HG03196 (cell line): Measurements from ENCODE around the gene MBLAC1.
"Not testable (repeated sequence)": the region's sequence is repeated elsewhere in the genome, so short reads cannot be mapped to it uniquely, and the experiment has no call there.

Source experiments
- ATAC-seq: cut with Tn5 transposase; IDR thresholded peaks from one replicate; pipeline ENCODE4 v1.9.1; 2021; ENCODE audit not compliant: unreplicated experiment

MBLAC1 gene

DNA sequence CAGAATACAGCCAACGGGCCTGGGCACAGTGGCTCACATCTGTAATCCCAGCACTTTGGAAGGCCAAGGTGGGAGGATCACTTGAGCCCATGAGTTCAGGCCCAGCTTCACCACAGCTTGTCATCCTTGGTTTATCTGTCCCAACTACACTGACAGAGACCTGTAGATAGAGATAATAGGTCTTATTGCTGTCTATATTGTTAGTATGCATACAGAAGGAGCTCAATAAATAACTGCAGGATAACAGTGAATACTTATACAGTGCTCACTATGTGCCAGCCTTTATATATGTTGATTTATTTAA lies 6.1 kb upstream of the MBLAC1 start:
- ATAC-seq, result no peak

DNA sequence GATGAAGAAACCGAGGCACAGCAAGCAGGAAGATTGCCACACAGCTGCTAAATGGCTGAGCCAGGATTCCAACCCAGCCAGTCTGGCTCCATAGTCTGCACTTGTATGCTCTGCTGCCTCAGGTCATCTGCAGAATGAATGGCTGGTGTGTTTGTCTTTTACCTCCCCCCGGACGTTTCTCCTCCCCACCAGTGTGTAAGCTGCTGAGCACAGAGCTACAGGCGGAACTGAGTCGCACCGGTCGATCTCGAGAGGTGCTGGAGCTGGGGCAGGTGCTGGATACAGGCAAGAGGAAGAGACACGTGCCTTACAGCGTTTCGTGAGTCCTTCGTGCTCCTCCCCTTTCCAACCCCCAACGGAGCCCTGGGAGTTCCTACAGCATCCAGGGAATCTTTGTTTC lies 4.7 kb upstream of the MBLAC1 start:
- ATAC-seq, result no peak

DNA sequence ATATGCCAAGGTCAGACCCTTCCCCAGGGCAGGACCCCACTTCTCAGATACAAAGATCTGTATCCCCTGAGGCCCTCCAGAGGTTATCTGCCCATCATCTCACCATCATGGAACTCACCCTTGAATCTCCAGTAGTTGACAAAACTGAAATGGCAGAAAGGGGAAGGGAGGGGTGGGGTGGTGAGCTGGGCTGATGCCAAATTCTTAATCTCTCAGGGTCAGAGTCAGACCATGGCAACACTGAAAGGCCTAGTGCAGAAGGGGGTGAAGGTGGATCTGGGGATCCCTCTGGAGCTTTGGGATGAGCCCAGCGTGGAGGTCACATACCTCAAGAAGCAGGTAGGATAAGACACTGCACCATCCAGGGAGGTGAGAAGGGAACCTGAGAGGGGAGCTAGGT lies 4.2 kb upstream of the MBLAC1 start:
- ATAC-seq, result no peak

DNA sequence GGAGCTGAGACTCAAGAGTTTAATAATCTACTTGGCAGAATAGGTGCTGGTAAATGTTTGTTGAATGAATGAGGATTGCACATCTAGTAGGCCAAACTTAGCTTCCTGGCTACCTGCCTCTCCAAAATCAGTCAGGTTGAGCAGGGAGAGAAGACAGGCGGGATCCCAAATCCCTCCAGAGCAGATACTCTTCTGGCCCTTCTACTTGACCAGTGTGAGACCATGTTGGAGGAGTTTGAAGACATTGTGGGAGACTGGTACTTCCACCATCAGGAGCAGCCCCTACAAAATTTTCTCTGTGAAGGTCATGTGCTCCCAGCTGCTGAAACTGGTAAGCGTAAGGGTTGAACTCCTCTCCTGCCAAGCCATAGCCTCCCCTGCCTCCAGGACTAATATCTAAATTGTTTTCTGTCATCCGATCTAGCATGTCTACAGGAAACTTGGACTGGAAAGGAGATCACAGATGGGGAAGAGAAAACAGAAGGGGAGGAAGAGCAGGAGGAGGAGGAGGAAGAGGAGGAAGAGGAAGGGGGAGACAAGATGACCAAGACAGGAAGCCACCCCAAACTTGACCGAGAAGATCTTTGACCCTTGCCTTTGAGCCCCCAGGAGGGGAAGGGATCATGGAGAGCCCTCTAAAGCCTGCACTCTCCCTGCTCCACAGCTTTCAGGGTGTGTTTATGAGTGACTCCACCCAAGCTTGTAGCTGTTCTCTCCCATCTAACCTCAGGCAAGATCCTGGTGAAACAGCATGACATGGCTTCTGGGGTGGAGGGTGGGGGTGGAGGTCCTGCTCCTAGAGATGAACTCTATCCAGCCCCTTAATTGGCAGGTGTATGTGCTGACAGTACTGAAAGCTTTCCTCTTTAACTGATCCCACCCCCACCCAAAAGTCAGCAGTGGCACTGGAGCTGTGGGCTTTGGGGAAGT lies 2.2 kb upstream of the MBLAC1 start:
- no peak for ATAC-seq

DNA sequence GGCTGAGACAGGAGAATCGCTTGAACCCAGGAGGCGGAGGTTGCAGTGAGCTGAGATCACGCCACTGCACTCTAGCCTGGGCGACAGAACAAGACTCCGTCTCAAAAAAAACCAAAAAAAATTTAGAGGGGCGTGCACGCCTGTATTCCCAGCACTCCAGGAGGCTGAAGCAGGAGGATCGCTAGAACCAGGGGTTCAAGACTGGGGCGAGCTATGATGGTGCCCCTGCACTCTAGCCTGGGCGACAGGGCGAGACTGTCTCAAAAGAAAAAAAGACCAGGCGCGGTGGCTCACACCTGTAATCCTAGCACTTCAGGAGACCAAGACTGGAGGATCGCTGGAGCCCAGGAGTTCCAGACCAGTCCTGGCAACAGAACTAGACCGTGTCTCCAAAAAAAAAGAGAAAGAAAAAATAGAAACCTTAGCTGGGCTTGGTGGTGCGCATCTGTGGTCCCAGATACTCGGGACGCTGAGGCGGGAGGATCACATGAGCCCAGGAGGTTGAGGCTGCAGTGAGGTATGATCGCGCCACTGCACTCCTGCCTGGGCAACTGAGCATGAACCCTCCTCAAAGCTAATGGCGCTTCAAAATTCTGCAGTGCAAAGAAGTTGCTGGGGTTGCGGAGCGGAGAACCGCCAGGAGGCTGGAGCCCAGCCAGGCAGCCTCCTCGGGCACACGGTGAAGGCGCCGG lies 382 bp upstream of the MBLAC1 start:
- ATAC-seq, result no peak

DNA sequence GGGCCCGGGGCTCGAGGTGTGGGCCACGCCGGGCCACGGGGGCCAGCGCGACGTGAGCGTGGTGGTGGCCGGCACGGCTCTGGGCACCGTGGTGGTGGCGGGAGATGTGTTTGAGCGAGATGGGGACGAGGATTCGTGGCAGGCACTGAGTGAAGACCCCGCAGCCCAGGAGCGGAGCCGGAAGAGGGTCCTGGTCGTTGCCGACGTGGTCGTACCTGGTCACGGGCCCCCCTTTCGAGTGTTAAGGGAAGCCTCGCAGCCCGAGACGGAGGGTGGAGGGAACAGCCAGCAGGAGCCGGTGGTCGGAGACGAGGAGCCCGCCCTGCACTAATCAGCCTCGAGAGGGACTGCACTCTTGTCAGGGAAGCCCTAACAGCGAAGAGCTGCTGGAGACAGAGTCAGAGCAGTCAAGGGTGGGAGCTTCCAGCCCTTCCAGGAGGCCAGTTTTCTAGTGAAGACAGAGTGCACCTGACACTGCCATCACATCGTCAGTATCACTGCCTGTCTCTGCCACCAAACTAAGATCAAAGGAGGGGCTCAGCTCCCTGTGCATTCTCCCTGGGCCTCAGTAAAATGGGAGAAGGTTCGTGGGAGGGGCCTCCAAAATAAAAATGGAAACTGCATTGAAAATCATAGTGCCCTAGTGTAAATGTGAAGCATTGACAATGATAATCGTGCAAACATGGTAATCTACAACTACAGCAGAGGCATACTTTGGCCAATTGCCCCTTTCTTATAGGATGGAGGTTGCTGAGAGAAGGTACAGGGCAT lies 1.3 kb downstream of the MBLAC1 start:
- no peak for ATAC-seq

DNA sequence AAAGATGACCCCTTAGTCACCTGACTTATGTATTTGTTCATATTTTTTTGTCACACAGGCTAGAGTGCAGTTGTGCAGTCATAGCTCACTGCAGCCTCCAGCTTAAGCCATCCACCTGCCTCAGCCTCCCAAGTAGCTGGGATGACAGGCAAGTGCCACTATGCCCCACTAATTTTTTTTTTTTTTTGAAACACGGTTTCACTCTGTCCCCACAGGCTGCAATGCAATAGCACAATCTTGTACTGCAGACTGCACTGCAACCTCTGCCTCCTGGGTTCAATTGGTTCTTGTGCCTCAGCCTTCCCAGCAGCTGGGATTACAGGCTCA lies 1.8 kb downstream of the MBLAC1 start:
- ATAC-seq, result no peak

DNA sequence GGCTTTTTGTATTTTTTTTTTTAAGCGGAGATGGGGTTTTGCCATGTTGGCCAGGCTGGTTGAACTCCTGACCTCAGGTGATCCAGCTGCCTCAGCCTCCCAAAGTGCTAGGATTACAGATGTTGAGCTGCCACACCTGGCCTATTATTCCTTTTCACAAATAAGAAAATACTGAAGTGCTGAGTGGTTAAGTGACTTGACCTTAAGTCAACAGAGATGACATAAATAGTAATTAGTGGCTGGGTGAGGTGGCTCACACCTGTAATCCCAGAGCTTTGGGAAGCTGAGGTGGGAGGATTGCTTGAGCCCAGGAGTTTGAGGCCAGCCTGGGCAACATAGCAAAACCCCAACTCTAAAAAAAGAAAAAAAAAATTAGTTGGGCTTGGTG lies 3.4 kb downstream of the MBLAC1 start:
- ATAC-seq, result not testable (repeated sequence)

DNA sequence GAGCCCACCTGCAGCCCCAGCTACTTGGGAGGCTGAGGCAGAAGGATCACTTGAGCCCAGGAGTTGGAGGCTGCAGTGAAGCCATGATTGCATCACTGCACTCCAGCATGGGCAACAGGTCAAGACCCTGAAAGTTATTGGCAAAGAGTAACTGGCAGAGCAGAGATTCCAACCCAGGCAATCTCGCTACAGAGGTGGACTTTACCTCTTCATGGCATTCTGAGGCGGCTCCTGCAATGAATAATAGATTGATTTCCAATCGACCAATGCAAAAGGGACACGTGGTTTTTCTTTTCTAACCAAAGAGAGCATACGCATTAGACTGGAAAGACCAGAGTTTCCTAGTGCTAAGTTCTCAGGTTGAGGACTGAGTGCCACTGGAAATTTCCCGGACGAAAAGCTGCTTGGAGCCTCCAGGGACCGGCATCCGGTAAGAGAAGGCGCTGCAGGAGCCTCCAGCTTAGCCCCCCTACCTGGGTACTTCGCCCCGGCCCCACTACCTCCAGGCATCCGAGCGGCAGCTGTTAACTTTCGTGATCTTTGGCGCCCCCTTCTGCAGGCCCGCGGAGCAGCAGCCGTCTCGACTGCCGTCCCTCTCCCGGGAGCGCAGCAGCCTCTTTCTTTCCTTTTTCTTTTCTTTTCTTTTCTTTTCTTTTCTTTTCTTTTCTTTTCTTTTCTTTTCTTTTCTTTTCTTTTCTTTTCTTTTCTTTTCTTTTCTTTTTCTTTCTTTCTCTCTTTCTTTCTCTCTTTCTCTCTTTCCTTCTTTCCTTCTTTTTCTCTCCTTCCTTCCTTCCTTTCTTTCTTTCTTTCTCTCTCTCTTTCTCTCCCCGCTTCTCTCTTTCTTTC lies 4.1 kb downstream of the MBLAC1 start:
- ATAC-seq, result no peak

DNA sequence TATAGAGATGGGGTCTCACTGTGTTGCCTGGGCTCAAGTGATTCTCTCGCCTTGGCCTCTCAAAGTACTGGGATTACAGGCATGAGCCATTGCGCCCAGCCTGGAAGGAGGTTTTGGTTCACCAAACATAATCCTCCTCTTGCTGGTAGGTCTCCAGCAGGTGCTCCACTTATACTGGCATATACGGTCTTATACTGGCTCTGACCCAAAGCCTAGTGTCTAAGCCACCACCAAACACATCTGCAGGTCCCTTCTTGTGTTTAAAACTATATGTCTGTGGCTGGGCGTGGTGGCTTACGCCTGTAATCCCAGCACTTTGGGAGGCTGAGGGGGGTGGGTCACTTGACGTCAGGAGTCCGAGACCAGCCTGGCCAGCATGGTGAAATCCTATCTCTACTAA lies 5.4 kb downstream of the MBLAC1 start:
- ATAC-seq, result no peak

DNA sequence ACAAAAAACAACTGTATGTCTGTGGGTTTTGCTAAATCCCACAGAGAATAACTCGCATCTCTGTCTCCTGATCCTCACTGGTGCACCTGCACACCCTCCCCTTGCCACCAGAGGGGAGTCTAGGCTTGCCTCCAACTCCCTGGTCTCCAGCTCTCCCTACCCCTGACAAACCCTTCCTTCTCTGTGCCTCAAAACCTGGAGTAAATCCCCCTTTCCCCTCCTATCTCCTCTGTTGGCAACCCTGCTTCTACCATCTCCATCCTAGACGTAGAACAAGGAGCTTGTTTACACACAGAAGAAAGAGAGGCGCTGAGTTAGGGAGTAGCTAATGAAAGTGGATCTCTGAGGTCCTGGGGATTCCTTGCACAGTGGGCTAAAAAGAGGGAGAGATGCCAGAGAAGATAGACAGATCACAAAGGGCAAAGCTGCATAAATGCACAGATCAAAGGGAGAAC lies 6.0 kb downstream of the MBLAC1 start:
- ATAC-seq, result no peak

DNA sequence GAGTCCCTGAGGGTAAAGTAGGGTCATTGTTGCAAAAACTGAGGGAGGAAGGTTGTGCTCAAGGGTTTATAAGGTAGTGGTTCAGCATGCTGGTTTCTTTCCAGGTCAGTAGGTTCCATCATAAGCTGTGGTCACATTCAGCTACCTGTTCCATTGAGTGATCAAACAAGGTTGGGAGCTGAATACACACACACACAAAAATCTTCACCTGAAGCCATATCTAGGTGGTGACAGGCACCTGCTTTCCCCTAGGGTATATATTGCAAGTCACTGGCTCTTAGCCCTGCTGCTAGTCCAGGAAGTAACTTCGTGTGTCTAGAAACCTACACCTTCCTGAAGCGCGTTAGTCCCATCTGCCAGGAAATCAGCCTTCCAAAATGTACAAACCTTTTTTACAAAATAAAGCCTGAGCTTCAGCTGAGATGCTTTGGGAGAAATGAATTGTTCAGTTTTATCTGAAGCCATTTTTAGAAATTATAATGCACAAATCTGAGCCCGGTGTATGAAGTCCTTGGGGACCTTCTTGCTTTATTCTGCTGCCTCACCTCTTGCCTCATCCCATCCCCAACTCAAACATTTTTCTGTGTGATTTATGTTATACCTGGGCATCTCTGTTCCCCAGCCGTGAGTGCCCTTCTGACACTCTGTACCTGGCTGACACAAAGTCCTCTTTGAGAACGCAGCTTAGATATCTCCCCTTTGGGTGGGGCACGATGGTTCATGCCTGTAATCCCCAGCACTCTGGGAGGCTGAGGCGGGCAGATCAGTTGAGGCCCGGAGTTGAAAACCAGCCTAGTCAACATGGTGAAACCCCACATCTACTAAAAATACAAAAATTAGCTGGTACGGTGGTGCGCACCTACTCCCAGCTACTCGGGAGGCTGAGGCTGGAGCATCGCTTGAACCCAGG lies 11.3 kb downstream of the MBLAC1 start:
- no peak for ATAC-seq

DNA sequence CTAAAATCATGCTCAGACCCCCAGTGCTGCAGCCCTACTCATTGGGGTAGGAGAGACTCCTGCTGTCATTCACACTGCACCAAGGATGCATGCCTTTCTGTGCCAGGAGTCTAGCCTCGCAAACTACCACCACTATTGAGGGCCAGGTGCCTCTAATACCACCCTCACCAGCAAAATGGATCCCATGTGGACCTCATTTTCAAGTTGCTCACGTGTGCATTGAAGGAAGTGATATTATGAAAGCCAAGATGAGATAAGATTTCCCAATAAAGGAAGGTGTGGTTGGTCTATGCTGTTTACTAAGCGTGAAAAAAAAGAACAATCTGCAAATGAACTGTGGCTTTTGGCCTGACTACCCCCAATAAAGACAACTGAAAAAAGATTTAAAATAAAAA lies 14.8 kb downstream of the MBLAC1 start:
- ATAC-seq, result no peak

DNA sequence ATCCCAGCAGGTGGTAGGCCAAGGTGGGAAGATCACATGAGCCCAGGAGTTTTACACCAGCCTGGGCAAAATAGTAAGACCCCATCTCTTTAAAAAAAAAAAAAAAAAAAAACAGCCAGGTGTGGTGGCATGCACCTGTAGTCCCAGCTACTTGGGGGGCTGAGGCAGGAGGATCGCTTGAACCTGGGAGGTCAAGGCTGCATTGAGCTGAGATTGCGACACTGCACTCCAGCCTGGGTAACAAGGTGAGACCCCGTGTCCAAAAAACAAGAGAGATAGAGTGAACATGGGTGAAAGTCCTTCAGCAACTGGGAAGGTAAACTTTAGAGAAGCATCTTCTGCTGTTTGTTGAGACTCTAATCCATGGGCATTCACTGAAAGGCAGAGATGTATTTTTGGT lies 15.7 kb downstream of the MBLAC1 start:
- no peak for ATAC-seq

DNA sequence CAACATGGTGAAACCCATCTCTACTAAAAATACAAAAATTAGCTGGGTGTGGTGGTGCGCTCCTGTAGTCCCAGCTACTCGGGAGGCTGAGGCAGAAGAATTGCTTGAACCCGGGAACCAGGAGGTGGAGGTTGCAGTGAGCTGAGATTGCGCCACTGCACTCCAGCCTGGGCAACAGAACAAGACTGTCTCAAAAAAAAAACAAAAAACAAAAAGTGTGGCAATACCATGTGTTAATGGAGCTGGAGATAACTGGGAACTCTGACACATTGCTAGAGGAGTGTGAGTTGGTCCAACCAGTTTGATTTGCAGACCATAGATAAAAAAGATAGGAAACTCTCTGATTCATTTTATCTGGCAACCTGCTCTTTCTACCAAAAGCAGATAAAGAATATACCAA lies 19.6 kb downstream of the MBLAC1 start:
- ATAC-seq, result not testable (repeated sequence)

DNA sequence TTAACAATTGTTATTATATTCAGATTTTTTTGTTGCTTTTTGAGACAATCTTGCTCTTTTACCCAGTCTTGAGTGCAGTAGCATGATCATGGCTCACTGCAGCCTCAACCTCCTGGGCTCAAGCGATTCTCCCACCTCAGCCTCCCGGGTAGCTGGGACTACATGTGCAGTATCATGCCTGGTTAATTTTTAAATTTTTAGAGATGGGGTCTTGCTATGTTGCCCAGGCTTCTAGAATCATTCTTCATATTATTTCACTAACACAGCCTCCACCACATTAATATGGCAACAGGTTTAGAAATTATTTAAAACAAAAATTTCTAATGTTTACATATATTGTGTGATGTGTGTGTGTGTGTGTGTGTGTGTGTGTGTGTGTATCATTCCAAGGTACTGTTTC lies 20.5 kb downstream of the MBLAC1 start:
- ATAC-seq, result no peak

DNA sequence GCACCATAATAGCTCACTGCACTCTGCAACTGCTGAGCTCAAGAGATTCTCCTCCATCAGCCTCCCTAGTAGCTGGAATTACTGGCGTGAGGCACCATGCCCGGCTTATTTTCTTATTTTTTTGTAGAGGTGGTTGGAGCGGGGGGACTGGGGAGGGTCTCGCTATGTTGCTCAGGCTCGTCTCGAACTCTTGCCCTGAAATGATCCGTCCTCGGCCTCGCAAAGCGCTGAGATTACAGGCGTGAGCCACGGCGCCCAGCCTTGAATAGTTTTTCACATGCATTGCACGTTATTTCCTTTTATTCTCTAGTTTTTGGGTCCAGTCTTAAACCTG lies 21.4 kb downstream of the MBLAC1 start:
- no peak for ATAC-seq

DNA sequence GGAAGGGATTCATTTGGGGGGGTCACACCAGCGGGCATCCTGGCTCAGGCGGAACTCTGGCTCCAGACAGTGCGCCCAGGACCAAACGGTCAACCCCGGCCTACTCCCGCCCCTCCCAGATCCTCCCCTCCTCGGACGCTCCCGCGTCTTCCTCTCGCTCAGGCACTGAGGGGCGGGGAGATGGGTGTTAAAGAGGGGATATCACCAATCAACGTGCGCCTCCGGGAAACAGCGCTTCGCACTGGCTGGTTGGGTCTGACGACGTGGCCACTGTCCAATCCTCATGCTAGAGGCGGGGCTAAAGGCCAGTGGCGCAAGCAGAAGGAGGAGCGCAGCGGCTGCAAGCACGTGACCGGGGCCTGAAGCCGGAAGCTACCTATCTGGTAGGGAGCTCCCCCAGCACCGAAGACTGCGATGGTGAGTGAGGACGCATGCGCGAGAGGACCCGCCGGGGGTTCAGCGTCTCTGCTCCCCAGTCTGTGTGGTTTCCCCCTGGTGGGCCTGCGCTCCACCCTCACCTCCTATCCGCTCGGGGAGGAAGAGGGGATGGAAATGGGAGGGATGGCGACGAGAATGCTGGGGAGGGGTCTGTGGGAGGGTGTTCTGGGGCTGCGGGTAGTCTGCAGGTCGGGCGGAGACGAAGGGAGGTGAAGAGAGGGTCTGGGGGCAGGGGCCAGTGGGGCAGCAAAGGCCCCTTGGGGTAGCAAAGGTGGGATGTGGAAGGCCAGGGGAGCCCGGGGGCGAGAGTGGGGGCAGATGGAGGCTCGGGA lies 22.0 kb downstream of the MBLAC1 start, which contains the start of gene LAMTOR4:
TSS of gene LAMTOR4 (plus strand) at position 360 of the 770 bp plus-strand sequence. CDS start at position 415, 55 bp downstream.
- ATAC-seq, result peak; percentile 98

DNA sequence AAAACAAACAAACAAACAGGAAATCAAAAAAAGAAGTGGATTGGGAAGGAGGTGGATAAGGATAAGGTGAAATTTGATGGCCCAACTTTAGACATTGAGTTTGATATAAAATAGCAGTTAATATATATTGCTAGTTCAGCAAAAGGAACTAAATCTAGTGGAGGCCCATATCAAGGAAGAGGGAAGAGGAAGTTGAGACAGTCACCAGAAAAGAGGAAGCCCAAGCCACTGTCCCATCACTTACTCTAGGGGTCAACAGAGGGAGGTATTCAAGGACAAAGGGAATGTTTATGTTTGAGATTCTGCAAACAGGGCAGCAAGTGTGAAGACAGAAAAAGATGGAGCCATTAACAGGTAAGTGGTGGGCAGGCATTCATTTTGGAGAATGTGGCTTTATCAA lies 25.6 kb downstream of the MBLAC1 start:
- no peak for ATAC-seq
